ENCODE results near the gene SNX3.
"Not testable (repeated sequence)": the region's sequence is repeated elsewhere in the genome, so short reads cannot be mapped to it uniquely, and the experiment has no call there.

SNX3 gene

GRCh38 chr6:108260809-108261569, at the start of gene SNX3:
SNX3 (minus strand) TSS chr6:108261040; CDS start chr6:108260921, 119 bp downstream.
- peak; percentile 93 for DNase-seq (ENCODE audit: low spot score)

GRCh38 chr6:108309844-108310243, 49.0 kb upstream of the SNX3 start:
- no peak for DNase-seq (ENCODE audit: low spot score)

GRCh38 chr6:108308641-108309040, 47.8 kb upstream of the SNX3 start:
- not testable (repeated sequence) for DNase-seq (ENCODE audit: low spot score)

- no peak for DNase-seq (ENCODE audit: low spot score)
Measured at GRCh38 chr6:108304646-108305045, 43.8 kb upstream of the SNX3 start.

- no peak for DNase-seq (ENCODE audit: low spot score)
Measured at GRCh38 chr6:108302386-108302785, 41.5 kb upstream of the SNX3 start.

GRCh38 chr6:108295676-108296075, 34.8 kb upstream of the SNX3 start:
- DNase-seq (ENCODE audit: low spot score) = no peak

GRCh38 chr6:108294727-108295625, 34.1 kb upstream of the SNX3 start, which contains the start of gene AFG1L:
AFG1L (plus strand) TSS chr6:108295054; CDS start chr6:108295080, 26 bp downstream.
- DNase-seq (ENCODE audit: low spot score) = peak; percentile 85

- DNase-seq (ENCODE audit: low spot score) = no peak
Measured at GRCh38 chr6:108294297-108294726, 33.5 kb upstream of the SNX3 start.

- DNase-seq (ENCODE audit: low spot score) = no peak
Measured at GRCh38 chr6:108293527-108294296, 32.9 kb upstream of the SNX3 start.

- DNase-seq (ENCODE audit: low spot score) = not testable (repeated sequence)
Measured at GRCh38 chr6:108292561-108292960, 31.7 kb upstream of the SNX3 start.

- no peak for DNase-seq (ENCODE audit: low spot score)
Measured at GRCh38 chr6:108291091-108291490, 30.3 kb upstream of the SNX3 start.

GRCh38 chr6:108288742-108289141, 27.9 kb upstream of the SNX3 start:
- DNase-seq (ENCODE audit: low spot score) = peak; percentile 18

- DNase-seq (ENCODE audit: low spot score) = no peak
Measured at GRCh38 chr6:108287373-108287772, 26.5 kb upstream of the SNX3 start.

- no peak for DNase-seq (ENCODE audit: low spot score)
Measured at GRCh38 chr6:108286366-108286765, 25.5 kb upstream of the SNX3 start.

GRCh38 chr6:108285381-108285780, 24.5 kb upstream of the SNX3 start:
- no peak for DNase-seq (ENCODE audit: low spot score)

GRCh38 chr6:108277831-108278230, 17.0 kb upstream of the SNX3 start:
- DNase-seq (ENCODE audit: low spot score) = no peak

GRCh38 chr6:108277295-108277694, 16.5 kb upstream of the SNX3 start:
- DNase-seq (ENCODE audit: low spot score) = no peak

GRCh38 chr6:108275976-108276375, 15.1 kb upstream of the SNX3 start:
- DNase-seq (ENCODE audit: low spot score) = no peak

- DNase-seq (ENCODE audit: low spot score) = no peak
Measured at GRCh38 chr6:108274546-108274945, 13.7 kb upstream of the SNX3 start.

- not testable (repeated sequence) for DNase-seq (ENCODE audit: low spot score)
Measured at GRCh38 chr6:108269955-108270354, 9.1 kb upstream of the SNX3 start.

GRCh38 chr6:108268845-108269244, 8.0 kb upstream of the SNX3 start:
- no peak for DNase-seq (ENCODE audit: low spot score)

GRCh38 chr6:108263371-108263770, 2.5 kb upstream of the SNX3 start:
- DNase-seq (ENCODE audit: low spot score) = no peak

Data from activated CD4-positive, alpha-beta T cell treated with anti-CD3 and anti-CD28 coated beads, Interleukin-2, Interleukin-4, amounts not matched to agents 100 ng/mL and 50 ng/mL, durations not matched to agents 16 hours and 8 hours (primary cell).